GM12865 (cell line): Measurements from ENCODE around the gene CHST10.

Experiments used
- DNase-seq: peaks from one replicate; pipeline ENCODE4 v3.0.0; 2010; ENCODE audit warnings: low read depth
- H3K4me3 ChIP-seq: 2 replicates; pipeline ENCODE4 v1.5.1; 2011; ENCODE audit warnings: mild to moderate bottlenecking, low read depth, low read length, control low read depth
- TF ChIP-seq, protein P1 (sequence below): IDR thresholded peaks from 2 replicates; pipeline ENCODE4 v1.5.1; 2011; ENCODE audit warnings: low read length, control low read depth, low read depth, inconsistent platforms; ENCODE audit not compliant: insufficient read depth; ENCODE audit errors: missing control alignments

CHST10 gene

DNA sequence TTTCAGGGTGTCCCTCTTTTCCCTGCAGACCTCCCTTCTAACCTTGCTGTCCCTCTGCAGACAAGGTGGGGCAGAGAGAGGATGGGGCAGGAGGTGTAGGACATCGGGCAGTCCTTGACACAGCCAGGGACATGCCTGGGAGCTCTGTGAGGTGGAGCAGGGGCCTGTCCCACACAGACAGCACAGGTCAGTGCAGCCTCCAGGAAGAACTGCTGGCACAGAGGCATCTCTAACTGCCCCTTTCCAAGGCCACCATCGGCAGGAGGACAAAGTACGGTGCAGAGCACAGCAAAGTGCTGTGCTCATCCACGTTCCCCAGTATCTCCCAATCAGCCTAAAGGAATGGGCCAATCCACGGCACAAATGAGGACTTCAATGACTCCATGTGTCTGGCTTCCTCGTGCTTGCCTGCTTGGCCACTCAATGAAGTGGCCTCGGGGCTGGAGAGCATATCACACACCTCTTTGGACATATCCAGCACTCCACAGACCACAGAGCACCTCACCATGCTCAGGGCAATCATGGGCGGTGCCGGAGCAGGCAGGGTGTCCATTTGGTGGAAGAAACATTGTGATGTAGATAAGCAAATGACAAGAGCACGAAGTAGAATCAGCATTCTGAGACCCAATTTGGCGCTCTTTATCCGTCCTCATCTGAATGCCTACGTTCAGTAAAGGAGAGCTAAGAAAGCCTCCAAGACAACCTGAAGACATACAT, 11.9 kb downstream of the CHST10 start:
- no peak for DNase-seq
- TF ChIP-seq, protein P1, sequence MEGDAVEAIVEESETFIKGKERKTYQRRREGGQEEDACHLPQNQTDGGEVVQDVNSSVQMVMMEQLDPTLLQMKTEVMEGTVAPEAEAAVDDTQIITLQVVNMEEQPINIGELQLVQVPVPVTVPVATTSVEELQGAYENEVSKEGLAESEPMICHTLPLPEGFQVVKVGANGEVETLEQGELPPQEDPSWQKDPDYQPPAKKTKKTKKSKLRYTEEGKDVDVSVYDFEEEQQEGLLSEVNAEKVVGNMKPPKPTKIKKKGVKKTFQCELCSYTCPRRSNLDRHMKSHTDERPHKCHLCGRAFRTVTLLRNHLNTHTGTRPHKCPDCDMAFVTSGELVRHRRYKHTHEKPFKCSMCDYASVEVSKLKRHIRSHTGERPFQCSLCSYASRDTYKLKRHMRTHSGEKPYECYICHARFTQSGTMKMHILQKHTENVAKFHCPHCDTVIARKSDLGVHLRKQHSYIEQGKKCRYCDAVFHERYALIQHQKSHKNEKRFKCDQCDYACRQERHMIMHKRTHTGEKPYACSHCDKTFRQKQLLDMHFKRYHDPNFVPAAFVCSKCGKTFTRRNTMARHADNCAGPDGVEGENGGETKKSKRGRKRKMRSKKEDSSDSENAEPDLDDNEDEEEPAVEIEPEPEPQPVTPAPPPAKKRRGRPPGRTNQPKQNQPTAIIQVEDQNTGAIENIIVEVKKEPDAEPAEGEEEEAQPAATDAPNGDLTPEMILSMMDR, result no peak
- H3K4me3 ChIP-seq, result no peak overlapping the region

GRCh38 chr2:100404411-100404810, 13.1 kb downstream of the CHST10 start:
- no peak for DNase-seq
- TF ChIP-seq, protein P1, result no peak
- H3K4me3 ChIP-seq, result no peak overlapping the region

DNA sequence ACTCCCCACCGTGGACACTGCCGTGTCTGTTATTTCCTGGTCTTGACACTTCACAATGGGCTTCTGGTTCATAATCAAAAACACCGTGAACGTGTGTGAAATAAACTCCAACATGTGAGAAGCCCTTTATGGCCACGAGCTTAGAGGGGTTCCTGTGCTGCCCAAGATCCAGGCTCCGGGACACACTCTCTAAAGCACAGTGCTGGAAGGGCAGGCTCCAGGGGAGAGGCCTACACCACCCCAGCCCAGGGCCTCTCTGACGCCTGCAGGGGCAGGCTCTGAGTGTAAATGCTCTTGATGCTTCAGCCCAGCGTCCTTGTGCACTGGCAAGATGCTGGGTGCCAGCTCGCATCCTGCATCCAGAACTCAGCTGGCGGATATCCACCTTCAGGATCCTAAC, 13.7 kb downstream of the CHST10 start:
- no peak for DNase-seq
- no peak overlapping the region for H3K4me3 ChIP-seq
- TF ChIP-seq, protein P1, result no peak

- DNase-seq, result no peak
- TF ChIP-seq, protein P1, result no peak
- no peak overlapping the region for H3K4me3 ChIP-seq
These were observed 16.2 kb downstream of the CHST10 start for GRCh38 chr2:100401268-100401667.

- TF ChIP-seq, protein P1, result no peak
- no peak for DNase-seq
- no peak overlapping the region for H3K4me3 ChIP-seq
These were observed 17.8 kb downstream of the CHST10 start for GRCh38 chr2:100399714-100400113.

GRCh38 chr2:100397976-100398375, 19.5 kb downstream of the CHST10 start:
- TF ChIP-seq, protein P1, result no peak
- DNase-seq, result no peak
- no peak overlapping the region for H3K4me3 ChIP-seq
